EH (cell line): ENCODE data around the gene COL18A1.
"Not testable (repeated sequence)": the region's sequence is repeated elsewhere in the genome, so short reads cannot be mapped to it uniquely, and the experiment has no call there.

Source experiments
- DNase-seq: peaks from one replicate; pipeline ENCODE4 v3.0.0-alpha.2; 2015; ENCODE audit warnings: low read depth

Gene COL18A1

DNA sequence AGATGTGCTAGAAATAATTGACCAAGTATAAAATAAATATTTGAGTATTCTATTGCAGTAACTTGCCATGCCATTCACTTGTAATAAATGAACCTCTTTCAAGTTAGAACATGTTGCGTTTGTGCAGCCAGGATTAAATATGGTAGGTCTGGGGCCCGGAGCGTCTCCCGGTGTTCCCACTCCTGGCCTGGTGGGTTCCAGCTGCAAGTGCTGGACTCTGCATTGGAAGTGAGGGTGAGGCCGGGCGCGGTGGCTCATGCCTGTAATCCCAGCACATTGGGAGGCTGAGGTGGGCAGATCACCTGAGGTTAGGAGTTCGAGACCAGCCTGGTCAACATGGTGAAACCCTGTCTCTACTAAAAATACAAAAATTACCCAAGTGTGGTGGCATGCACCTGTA is 156.3 kb downstream of the COL18A1 start:
- not testable (repeated sequence) for DNase-seq

GRCh38 chr21:45562402-45562801 is 157.4 kb downstream of the COL18A1 start:
- peak; percentile 19 for DNase-seq

DNA sequence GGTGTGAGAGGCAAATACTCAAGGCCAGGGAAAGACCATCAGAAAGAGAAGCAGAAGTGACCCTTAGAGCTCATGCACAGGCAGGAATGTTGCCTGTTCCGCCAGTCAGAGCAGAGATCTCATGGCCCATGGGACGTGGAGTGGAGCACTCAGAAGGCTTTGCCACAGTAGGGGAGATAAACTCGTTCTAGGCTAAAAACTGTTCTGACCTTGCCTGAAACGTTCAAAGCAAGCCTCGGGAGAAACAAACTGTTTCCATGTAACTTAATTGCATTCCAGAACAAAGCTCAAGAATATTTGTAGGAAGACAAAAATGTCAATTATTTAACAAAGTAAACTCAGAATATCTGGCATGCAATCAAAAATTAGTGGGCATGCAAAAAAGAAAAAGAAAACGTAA is 158.0 kb downstream of the COL18A1 start:
- peak; percentile 70 for DNase-seq
